ENCODE results near the gene COX10. TPM values are rescaled to one million over a fixed set of nuclear protein-coding genes. Genes with fewer than 3 reads are reported as not detected.

The COX10 gene
- total and polyA plus RNA-seq, 5 donors, result 17.9 to 40.2 (median 33.5) TPM

DNA sequence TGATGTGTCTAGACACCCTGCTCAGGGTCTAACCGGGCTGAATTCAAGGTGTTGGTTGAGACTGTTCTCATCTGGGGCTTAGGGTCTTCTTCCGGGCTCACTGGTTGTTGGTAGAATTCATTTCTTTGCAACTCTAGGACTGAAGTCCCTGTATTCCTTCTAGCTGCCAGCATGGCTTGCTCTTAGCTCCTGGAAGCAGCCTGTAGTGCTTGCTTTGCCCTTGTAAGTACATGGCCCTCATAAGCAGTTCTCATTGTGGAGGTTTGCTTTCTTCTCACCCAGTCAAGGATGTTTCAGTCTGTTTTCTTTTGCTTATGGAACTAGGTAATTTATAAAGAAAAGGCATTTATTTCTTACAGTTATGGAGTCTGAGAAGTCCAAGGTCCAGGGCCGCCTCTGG is 26.3 kb downstream of the COX10 start:
- no peak overlapping the region for H3K27ac ChIP-seq (ENCODE audit: low read length)
- intact Hi-C loops (cut with DNase I), result no loop called here
- no peak overlapping the region for H3K4me3 ChIP-seq (ENCODE audit: low read length)
- DNase-seq, result no peak
- H3K27me3 ChIP-seq (ENCODE audit: control insufficient read depth, insufficient read depth), result no peaks in the 10 kb centered on the region
- no peaks in the 10 kb centered on the region for H3K4me1 ChIP-seq (ENCODE audit: control insufficient read depth, insufficient read depth, low read length)
- no peaks in the 10 kb centered on the region for H3K9me3 ChIP-seq (ENCODE audit: control insufficient read depth, low read length)
- ATAC-seq, result no peak
- 99% methylated on average over 3 of the region's 3 CpGs for WGBS

DNA sequence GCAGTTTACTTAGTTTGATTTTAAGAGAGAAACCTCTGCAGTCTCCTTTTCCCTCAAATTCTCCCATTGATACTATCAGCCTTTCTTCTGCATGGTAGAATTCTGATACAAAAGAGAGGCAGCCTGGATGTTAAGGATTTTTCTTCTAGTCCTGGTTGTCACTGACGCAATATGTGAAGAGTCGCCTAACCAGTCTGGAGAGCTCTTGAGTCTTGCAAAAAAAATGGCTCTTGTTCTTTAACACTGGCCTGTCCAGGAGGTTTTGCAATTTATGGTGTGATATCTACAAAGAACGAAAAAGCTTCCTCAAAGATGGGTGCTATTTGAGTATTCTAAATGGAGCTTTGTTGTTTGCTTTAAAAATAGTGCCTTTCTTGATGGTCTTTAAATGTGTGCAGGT is 28.9 kb downstream of the COX10 start:
- no peak for ATAC-seq
- 72% methylated on average over 3 of the region's 3 CpGs for WGBS
- intact Hi-C loops (cut with DNase I), result no loop called here
- Histone ChIP-seq H3K9me3 (ENCODE audit: control insufficient read depth, low read length) (no peaks in the 10 kb centered on the region), H3K27ac (ENCODE audit: low read length) (no peak overlapping the region), H3K27me3 (ENCODE audit: control insufficient read depth, insufficient read depth) (no peaks in the 10 kb centered on the region), H3K4me1 (ENCODE audit: control insufficient read depth, insufficient read depth, low read length) (no peaks in the 10 kb centered on the region), H3K4me3 (ENCODE audit: low read length) (no peak overlapping the region)
- DNase-seq, result no peak

DNA sequence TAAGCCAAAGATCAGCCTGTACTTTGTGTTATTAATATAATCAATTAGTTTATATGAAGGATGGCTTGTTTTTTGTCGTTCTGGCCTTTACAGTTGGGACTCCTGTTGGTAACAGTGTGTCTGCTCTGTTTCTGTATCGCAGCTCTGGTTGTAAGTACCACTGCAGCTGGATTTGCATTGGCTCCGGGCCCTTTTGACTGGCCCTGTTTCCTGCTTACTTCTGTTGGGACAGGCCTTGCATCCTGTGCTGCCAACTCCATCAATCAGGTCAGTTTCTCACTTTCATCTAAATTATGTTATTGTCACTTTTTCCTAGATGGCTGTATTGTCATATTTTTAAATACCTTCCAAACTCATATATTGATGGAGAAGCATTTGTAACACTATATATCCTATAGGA is 32.7 kb downstream of the COX10 start:
- H3K9me3 ChIP-seq (ENCODE audit: control insufficient read depth, low read length), result no peaks in the 10 kb centered on the region
- no peaks in the 10 kb centered on the region for H3K4me1 ChIP-seq (ENCODE audit: control insufficient read depth, insufficient read depth, low read length)
- no peak overlapping the region for H3K27ac ChIP-seq (ENCODE audit: low read length)
- ATAC-seq (no peak), DNase-seq (no peak)
- no peak overlapping the region for H3K4me3 ChIP-seq (ENCODE audit: low read length)
- intact Hi-C loops (cut with DNase I), result no loop called here
- WGBS, result 57% methylated on average over 3 of the region's 3 CpGs
- H3K27me3 ChIP-seq (ENCODE audit: control insufficient read depth, insufficient read depth), result no peaks in the 10 kb centered on the region

DNA sequence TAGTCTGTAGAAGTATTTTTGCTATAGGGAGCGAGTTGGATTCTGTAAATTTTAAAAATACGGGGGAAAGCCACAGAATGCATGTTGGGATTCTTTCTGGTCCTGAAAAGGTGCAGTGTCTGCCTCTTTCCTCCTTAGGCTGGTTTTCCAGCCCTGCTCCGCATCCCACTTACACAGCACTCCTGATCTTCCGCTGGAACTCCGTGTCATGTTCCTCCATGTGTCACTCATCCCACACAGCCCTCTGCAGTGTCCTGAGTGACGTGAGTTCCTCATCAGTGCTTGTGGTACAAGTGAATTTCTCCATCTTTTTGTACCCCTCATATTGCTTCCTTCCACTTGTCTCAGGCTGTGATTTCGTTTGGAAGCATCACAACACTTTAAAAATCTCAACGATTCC is 34.5 kb downstream of the COX10 start:
- ATAC-seq, result no peak

DNA sequence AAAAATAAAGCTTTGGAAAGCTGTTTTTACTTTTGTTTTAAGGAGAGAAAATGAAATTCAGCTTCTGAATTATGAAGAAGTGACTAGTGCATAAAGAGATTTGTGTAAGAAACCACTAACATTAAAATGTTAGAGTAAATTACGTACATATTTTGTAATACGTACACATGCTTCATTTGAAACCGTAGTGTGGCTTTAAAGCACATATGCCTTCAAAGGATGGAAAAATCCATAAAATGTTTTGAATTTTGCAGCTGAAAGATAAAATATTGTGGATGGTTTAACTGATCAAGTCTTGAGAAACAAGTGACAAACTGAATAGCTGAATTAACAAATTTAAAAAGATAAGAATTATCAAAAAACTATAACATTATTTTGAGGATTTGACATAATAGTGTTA is 35.4 kb downstream of the COX10 start:
- ATAC-seq (no peak), DNase-seq (no peak)
- no peak overlapping the region for H3K4me3 ChIP-seq (ENCODE audit: low read length)
- H3K4me1 ChIP-seq (ENCODE audit: control insufficient read depth, insufficient read depth, low read length), result no peaks in the 10 kb centered on the region
- WGBS, result 60% methylated on average over 3 of the region's 3 CpGs
- H3K27ac ChIP-seq (ENCODE audit: low read length), result no peak overlapping the region
- intact Hi-C loops (cut with DNase I), result no loop called here
- H3K27me3 ChIP-seq (ENCODE audit: control insufficient read depth, insufficient read depth), result no peaks in the 10 kb centered on the region
- no peaks in the 10 kb centered on the region for H3K9me3 ChIP-seq (ENCODE audit: control insufficient read depth, low read length)

More for the DNA sequence above, 34.5 kb downstream of the COX10 start:
- DNase-seq, result no peak
- no peak overlapping the region for H3K4me3 ChIP-seq (ENCODE audit: low read length)
- 89% methylated on average over 8 of the region's 8 CpGs for WGBS
- intact Hi-C loops (cut with DNase I), result no loop called here
- no peak overlapping the region for H3K27ac ChIP-seq (ENCODE audit: low read length)
- no peaks in the 10 kb centered on the region for H3K9me3 ChIP-seq (ENCODE audit: control insufficient read depth, low read length)
- no peaks in the 10 kb centered on the region for H3K4me1 ChIP-seq (ENCODE audit: control insufficient read depth, insufficient read depth, low read length)
- no peaks in the 10 kb centered on the region for H3K27me3 ChIP-seq (ENCODE audit: control insufficient read depth, insufficient read depth)

DNA sequence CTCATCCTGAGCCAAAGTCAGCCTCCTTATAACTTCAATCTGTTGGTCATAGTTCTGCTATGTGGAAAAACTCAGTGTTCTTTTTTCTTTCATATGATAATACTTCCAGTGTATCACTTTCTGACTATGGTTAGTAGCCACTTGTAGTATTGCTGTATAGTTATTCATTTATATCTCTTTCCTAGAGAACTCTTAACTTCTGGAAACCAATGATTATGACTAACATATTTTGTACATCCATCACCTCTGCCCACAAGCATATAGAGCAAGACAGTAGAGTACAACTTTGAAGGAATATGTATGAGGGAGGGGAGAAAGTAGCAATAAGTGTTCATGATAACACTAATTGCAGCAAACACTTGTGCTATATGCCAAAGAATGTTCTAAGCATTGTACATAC is 38.6 kb downstream of the COX10 start:
- no peaks in the 10 kb centered on the region for H3K9me3 ChIP-seq (ENCODE audit: control insufficient read depth, low read length)
- intact Hi-C loops (cut with DNase I), result no loop called here
- H3K4me3 ChIP-seq (ENCODE audit: low read length), result no peak overlapping the region
- no peak for ATAC-seq
- H3K4me1 ChIP-seq (ENCODE audit: control insufficient read depth, insufficient read depth, low read length), result no peaks in the 10 kb centered on the region
- no peak for DNase-seq
- H3K27me3 ChIP-seq (ENCODE audit: control insufficient read depth, insufficient read depth), result no peaks in the 10 kb centered on the region
- H3K27ac ChIP-seq (ENCODE audit: low read length), result no peak overlapping the region

DNA sequence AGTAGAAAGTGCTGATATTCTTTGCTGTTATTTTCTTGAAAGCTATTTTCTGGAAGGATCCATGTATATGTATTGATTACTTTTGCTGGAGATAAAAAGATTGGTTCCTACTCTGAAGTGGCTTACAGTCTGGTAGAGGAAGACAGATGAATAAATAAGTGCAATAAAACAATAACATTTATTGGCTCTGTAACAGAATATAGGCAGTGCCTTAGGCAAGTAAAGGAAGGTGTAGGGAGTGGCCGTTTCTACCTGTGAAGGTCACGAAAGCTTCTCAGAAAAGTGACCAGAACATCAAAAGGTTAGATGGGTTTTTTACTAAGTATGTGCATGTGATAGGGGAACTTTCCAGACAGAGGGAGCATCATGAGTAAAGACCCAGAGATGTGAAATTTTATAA is 43.1 kb downstream of the COX10 start:
- no peak for DNase-seq
- 93% methylated on average over 2 of the region's 2 CpGs for WGBS
- no peaks in the 10 kb centered on the region for H3K9me3 ChIP-seq (ENCODE audit: control insufficient read depth, low read length)
- H3K4me3 ChIP-seq (ENCODE audit: low read length), result no peak overlapping the region
- H3K4me1 ChIP-seq (ENCODE audit: control insufficient read depth, insufficient read depth, low read length), result no peaks in the 10 kb centered on the region
- intact Hi-C loops (cut with DNase I), result no loop called here
- ATAC-seq, result no peak
- H3K27me3 ChIP-seq (ENCODE audit: control insufficient read depth, insufficient read depth), result no peaks in the 10 kb centered on the region
- no peak overlapping the region for H3K27ac ChIP-seq (ENCODE audit: low read length)

DNA sequence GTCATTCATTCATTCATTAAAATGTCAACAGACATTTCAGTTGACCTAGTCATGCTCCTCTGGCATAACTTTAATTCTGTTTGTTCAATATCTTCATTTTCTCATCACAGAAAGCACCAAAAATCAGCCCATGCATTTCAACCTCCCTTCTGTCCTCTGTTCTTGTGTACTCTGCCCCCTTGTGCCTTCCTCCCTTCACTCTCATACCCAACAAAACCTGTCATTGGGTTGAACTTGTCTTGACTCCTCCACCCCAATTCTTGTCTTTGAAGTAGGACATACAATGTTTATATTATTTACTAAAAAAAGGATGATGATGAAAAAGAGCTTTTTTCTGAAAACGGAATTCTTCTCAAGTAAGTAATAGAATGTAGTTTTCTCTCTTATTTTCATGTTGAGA is 43.8 kb downstream of the COX10 start:
- H3K4me3 ChIP-seq (ENCODE audit: low read length), result no peak overlapping the region
- DNase-seq (no peak), ATAC-seq (no peak)
- no peaks in the 10 kb centered on the region for H3K4me1 ChIP-seq (ENCODE audit: control insufficient read depth, insufficient read depth, low read length)
- no peak overlapping the region for H3K27ac ChIP-seq (ENCODE audit: low read length)
- intact Hi-C loops (cut with DNase I), result no loop called here
- WGBS, result 98% methylated on average over 1 of the region's 1 CpG
- H3K9me3 ChIP-seq (ENCODE audit: control insufficient read depth, low read length), result no peaks in the 10 kb centered on the region
- H3K27me3 ChIP-seq (ENCODE audit: control insufficient read depth, insufficient read depth), result no peaks in the 10 kb centered on the region

DNA sequence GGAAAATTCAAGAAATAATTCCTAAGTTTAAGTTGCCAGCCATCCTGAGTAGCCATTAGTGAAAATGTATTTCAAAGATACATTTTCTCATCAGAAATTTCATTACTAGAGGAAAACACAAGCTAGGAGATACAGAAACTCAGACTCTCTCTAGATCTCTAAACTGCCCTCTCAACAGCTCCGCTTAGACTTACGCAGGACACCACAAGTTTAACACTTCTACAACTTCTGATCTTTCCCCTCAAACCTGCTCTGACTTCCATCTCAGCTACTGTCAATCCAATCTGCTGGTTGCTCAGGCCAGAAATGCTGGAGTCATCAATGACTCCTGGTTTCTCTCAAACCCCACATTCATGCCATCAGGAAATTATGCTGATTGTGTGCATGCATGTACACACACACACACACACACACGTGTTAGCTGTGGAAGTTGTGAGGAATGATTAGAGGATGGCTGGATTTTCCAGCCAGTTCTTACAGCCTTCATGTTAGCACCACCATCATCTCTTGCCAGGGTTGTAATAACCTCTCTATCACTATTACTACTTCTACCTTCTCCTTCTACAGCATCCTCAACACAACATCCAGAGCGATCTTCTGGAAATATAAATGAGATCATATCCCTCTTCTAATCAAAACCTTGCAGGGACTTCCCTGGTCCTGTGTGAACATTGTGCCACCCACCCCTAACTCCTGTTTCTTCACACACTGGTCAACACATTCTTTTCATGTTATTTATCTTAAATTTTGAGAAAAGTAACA is 47.1 kb downstream of the COX10 start:
- DNase-seq (no peak), ATAC-seq (no peak)
- WGBS, result 89% methylated on average over 4 of the region's 4 CpGs
- no peaks in the 10 kb centered on the region for H3K9me3 ChIP-seq (ENCODE audit: control insufficient read depth, low read length)
- no peaks in the 10 kb centered on the region for H3K4me1 ChIP-seq (ENCODE audit: control insufficient read depth, insufficient read depth, low read length)
- no peak overlapping the region for H3K27ac ChIP-seq (ENCODE audit: low read length)
- intact Hi-C loops (cut with DNase I), result no loop called here
- H3K27me3 ChIP-seq (ENCODE audit: control insufficient read depth, insufficient read depth), result no peaks in the 10 kb centered on the region
- no peak overlapping the region for H3K4me3 ChIP-seq (ENCODE audit: low read length)

DNA sequence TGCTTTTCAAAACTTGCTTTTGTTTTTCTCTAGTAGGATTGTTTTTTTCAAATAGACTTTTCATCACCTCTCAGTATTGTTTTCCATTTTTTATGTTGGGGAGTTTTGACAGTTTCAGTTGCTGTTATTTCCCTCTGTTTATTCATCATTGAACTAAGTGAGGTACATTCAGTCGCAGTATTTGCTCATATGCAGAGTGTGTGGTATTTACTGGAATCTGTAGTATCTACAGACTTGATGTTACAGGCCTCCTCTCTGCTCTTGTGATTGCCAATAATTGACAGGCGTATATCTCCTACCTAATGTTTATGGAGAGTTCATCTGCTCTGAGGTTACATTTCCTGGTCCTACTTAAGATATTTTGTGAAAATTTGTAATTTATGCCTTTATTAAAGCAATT is 49.6 kb downstream of the COX10 start:
- Histone ChIP-seq H3K27ac (ENCODE audit: low read length) (no peak overlapping the region), H3K4me3 (ENCODE audit: low read length) (no peak overlapping the region), H3K4me1 (ENCODE audit: control insufficient read depth, insufficient read depth, low read length) (peaks cover 1% of the 10 kb centered on the region), H3K9me3 (ENCODE audit: control insufficient read depth, low read length) (no peaks in the 10 kb centered on the region), H3K27me3 (ENCODE audit: control insufficient read depth, insufficient read depth) (no peaks in the 10 kb centered on the region)
- 98% methylated on average over 2 of the region's 2 CpGs for WGBS
- DNase-seq, result no peak
- no peak for ATAC-seq
- intact Hi-C loops (cut with DNase I), result no loop called here

DNA sequence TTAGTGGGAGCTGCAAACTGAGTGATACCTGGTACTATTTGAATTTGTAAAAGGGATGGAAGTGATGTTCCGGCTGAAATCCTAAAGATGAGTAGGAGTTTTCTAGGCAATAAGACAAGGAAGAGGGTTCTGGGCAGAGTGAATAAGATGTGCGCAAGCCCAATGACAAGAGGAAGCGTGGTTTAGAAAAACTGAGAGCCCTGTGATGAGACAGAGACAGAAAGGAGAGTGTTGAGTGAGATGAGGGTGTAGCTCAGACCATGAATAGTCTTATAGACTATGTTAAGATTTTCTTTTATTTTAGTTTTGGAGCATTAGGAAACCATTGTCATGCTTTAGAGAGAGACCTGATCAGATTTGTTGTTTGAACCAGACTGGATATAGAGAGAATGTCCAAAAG is 50.2 kb downstream of the COX10 start:
- no peaks in the 10 kb centered on the region for H3K9me3 ChIP-seq (ENCODE audit: control insufficient read depth, low read length)
- no peak overlapping the region for H3K4me3 ChIP-seq (ENCODE audit: low read length)
- intact Hi-C loops (cut with DNase I), result no loop called here
- no peaks in the 10 kb centered on the region for H3K27me3 ChIP-seq (ENCODE audit: control insufficient read depth, insufficient read depth)
- no peak for DNase-seq
- WGBS, result 96% methylated on average over 3 of the region's 3 CpGs
- H3K4me1 ChIP-seq (ENCODE audit: control insufficient read depth, insufficient read depth, low read length), result peaks cover 1% of the 10 kb centered on the region
- no peak for ATAC-seq
- H3K27ac ChIP-seq (ENCODE audit: low read length), result no peak overlapping the region

DNA sequence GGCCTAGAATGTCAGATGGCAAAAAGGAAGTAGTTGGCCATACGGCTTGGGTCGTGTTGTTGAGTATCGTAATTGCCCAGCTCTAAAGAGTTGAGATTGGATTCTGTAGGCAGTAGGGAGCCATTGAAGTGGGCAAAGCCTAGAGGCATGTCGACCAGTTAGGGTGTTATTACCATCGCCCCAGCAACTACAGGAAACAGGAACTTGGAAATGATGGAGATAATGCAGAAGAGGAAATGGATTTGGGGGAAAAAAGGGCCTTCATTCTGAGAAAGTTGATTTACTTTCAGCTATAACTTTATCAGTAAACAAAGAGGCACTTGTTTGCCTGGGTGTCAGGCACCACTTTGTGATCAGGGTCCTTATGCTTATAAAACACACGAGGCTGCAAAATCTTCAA is 52.6 kb downstream of the COX10 start:
- DNase-seq (no peak), ATAC-seq (no peak)
- peaks cover 1% of the 10 kb centered on the region for H3K4me1 ChIP-seq (ENCODE audit: control insufficient read depth, insufficient read depth, low read length)
- no peak overlapping the region for H3K27ac ChIP-seq (ENCODE audit: low read length)
- intact Hi-C loops (cut with DNase I), result no loop called here
- H3K27me3 ChIP-seq (ENCODE audit: control insufficient read depth, insufficient read depth), result no peaks in the 10 kb centered on the region
- 81% methylated on average over 6 of the region's 6 CpGs for WGBS
- no peaks in the 10 kb centered on the region for H3K9me3 ChIP-seq (ENCODE audit: control insufficient read depth, low read length)
- no peak overlapping the region for H3K4me3 ChIP-seq (ENCODE audit: low read length)

Data from right cardiac atrium (tissue), 5 donors.